Lower leg skin (tissue), 4 donors: ENCODE results near the gene PTPRZ1. TPM values are rescaled to one million over a fixed set of nuclear protein-coding genes. Genes with fewer than 3 reads are reported as not detected.

Experiments used
- DNase-seq, 2 donors: peaks; one replicate each; pipeline ENCODE4 v3.0.0-alpha.2; 2019; ENCODE audit warnings: low spot score in 2 of 2
- H3K4me3 ChIP-seq: fragments of 200-600 bp; sonication (generic); 2 replicates; pipeline ENCODE4 v1.5.1; 2017; ENCODE audit warnings: mild to moderate bottlenecking, low read depth; ENCODE audit not compliant: poor library complexity, severe bottlenecking
- POLR2A ChIP-seq, 2 donors: fragments of 450-650 bp; IDR thresholded peaks; one replicate each; pipeline ENCODE4 v1.6.1; 2016 to 2017; ENCODE audit warnings: antibody characterized with exemption in 2 of 2, mild to moderate bottlenecking in 1 of 2, moderate library complexity in 1 of 2
- whole genome bisulfite sequencing, 2 donors: methylation state at CpG; one replicate each; pipeline ENCODE4 v1.1.5; 2018; 5-methylcytosine and 5-hydroxymethylcytosine counted together
- intact Hi-C: fragments of 100-400 bp; cut with DNase I; formaldehyde crosslinking; loops from one replicate; pipeline ENCODE4 v1.15.0; 2023; ENCODE audit warnings: low total_unique reads
- total RNA-seq, 4 donors: library from RNA; depleted of rRNA; stranded (reverse); fragments of >200 nt; gene quantifications; one replicate each; pipeline ENCODE4 v1.1.0, GENCODE V29; 2016
- TF ChIP-seq, protein P1 (sequence below), 3 donors: fragments of 450-650 bp; IDR thresholded peaks; one replicate each; pipeline ENCODE4 v1.5.1; 2016; ENCODE audit warnings: antibody characterized with exemption in 3 of 3, mild to moderate bottlenecking in 3 of 3, moderate library complexity in 2 of 3

Gene PTPRZ1
- total RNA-seq, 4 donors from 2014 or later = 26.1 to 63.7 (median 46.3) TPM

DNA sequence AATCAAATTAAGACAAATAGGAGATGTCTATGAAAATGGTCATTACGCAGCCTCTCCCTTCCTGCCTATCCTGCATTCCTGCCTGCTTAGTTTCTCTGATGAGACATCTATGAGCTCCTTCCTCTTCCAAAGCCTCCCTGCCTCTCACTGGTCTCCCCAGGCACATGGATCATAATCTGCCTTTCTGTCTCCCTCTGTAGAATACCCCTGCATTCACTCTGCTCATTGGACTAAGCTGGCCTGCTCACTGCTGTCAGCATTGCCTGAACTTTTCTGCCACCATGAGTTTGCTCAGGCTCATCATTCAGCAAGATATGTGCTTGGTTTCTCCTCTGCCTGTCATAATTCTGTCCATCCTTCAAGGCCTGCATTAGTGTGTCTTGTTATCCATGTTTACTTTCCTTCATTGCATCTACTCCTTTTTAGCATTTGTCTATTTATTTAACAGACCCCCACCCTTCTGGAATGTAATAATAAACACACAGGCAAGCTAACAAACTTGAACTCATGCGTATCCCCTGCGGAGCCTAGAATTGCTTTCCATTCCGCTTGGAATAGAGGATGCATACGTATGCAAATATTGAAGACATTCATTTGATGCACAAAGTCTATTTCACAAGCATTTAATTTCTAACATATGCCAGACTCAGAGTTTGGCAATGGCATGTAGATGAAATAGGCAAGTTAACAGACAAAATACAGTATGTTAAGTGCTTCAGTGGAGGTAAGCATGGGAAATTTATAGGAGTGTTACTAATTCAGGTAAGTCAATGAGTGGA, 88.3 kb downstream of the PTPRZ1 start:
- DNase-seq = no peak
- TF ChIP-seq, protein P1, sequence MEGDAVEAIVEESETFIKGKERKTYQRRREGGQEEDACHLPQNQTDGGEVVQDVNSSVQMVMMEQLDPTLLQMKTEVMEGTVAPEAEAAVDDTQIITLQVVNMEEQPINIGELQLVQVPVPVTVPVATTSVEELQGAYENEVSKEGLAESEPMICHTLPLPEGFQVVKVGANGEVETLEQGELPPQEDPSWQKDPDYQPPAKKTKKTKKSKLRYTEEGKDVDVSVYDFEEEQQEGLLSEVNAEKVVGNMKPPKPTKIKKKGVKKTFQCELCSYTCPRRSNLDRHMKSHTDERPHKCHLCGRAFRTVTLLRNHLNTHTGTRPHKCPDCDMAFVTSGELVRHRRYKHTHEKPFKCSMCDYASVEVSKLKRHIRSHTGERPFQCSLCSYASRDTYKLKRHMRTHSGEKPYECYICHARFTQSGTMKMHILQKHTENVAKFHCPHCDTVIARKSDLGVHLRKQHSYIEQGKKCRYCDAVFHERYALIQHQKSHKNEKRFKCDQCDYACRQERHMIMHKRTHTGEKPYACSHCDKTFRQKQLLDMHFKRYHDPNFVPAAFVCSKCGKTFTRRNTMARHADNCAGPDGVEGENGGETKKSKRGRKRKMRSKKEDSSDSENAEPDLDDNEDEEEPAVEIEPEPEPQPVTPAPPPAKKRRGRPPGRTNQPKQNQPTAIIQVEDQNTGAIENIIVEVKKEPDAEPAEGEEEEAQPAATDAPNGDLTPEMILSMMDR (IDR thresholded peaks at IDR 0.05) = no peak
- no peak for TF ChIP-seq POLR2A (IDR thresholded peaks at IDR 0.05)
- intact Hi-C loops = no loop called here

DNA sequence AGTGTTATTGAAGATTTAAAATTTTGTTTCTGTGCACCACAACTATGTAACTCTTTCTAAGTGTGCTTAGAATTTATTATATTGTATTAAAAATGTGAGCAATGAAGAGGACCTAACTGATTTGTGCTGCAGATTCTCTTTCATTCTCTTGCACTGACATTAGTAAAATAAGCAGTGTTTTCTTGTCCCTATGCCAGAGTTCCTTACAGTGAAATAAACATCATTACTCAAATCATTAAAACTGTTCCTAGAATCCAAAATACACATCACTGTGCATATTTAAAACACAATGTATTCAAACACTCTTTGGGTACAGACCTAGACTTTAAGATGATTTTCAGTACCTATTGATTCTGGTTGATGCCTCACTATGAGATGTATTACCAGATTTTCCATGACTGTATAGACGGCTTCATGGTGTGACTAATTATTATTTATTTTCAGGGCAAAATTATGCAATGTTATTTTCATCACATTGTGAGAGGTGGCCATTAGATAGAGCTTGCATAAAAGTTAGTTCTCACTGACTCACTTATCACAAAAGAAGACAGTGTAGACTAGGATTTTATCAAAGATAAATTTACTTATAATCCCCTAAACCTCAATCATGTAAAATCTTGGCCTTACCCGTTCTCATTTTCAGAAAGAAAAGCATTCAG, 93.4 kb downstream of the PTPRZ1 start:
- WGBS, 2 donors = 59 to 66% methylated on average over 2 of the region's 2 CpGs
- TF ChIP-seq, protein P1 (IDR thresholded peaks at IDR 0.05) = no peak
- TF ChIP-seq POLR2A (IDR thresholded peaks at IDR 0.05) = no peak
- DNase-seq = no peak
- intact Hi-C loops = loop anchor here (5.0 kb wide), 1 partner anchor 1471 kb away; no protein-coding TSS in a partner anchor
- H3K4me3 ChIP-seq = no peak overlapping the region

More for the DNA sequence above, 88.3 kb downstream of the PTPRZ1 start:
- 66% methylated on average over 5 of the region's 5 CpGs for WGBS, 2 donors
- no peak overlapping the region for H3K4me3 ChIP-seq

DNA sequence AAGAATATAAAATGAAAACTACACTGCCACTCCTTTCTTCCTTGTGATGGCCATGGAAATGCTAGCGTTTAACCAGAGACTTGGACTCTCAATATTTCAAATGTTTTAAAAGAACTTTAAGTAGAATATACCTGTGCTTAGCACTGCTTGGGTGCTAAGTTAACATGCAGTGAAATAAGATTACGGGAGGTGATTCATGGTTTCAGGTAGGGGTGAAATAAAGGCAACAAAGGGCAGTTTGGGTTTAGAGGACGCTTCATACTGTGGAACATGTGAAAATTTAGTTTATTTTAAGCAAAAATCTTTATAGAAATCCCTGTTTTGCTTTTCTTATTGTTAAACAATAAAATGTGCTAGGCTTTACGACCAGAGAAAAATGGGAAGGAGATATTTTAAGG, 94.0 kb downstream of the PTPRZ1 start:
- no peak for TF ChIP-seq POLR2A (IDR thresholded peaks at IDR 0.05)
- TF ChIP-seq, protein P1 (IDR thresholded peaks at IDR 0.05) = no peak
- 85% methylated on average over 4 of the region's 4 CpGs for WGBS, 2 donors
- intact Hi-C loops = loop anchor here (5.0 kb wide), 1 partner anchor 1470 kb away; no protein-coding TSS in a partner anchor
- no peak for DNase-seq
- no peak overlapping the region for H3K4me3 ChIP-seq

DNA sequence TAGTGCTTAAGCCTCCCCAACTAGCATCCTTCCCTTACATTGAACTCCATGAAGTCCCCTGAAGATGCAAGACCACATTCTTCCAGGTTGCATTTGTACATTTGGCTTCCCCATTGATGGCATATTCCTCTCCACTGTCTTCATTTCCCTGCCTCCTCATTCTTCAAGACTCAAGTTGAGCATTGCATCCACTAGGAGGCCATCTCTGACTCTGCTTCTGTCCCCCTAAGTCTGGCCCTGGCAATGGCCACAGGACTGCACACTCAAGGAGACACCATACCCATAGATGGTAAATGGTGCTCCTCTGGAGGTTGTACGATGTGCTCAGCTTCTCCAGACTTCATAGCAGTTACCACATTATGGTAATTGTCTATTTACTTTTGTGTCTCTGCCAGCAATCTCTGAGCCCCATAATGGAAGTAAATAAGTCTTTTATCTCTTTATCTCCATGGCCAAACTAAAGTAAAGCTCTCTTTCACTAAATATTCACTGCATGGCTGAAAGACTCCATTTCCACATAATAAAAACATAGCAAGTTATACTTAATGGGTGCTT, 112.6 kb downstream of the PTPRZ1 start:
- DNase-seq = no peak
- no peak overlapping the region for H3K4me3 ChIP-seq
- intact Hi-C loops = no loop called here
- TF ChIP-seq, protein P1 (IDR thresholded peaks at IDR 0.05) = no peak
- TF ChIP-seq POLR2A (IDR thresholded peaks at IDR 0.05) = no peak
- WGBS, 2 donors = 74 to 87% methylated on average over 1 of the region's 1 CpG

- intact Hi-C loops = loop anchor here (10.0 kb wide), 2 partner anchors 387 to 627 kb away; no protein-coding TSS in a partner anchor
- H3K4me3 ChIP-seq = no peak overlapping the region
- DNase-seq = no peak
- TF ChIP-seq, protein P1 (IDR thresholded peaks at IDR 0.05) = no peak
- TF ChIP-seq POLR2A (IDR thresholded peaks at IDR 0.05) = no peak
- WGBS, 2 donors = 52 to 60% methylated on average over 4 of the region's 4 CpGs
These were observed 119.1 kb downstream of the PTPRZ1 start for GRCh38 chr7:121992068-121992467.
